Spleen (tissue), 3 donors: Measurements from ENCODE around the gene MLKL.

Source experiments
- POLR2A ChIP-seq, 3 donors: fragments of 450-650 bp; IDR thresholded peaks; one replicate each; pipeline ENCODE4 v1.5.1; 2017; ENCODE audit warnings: antibody characterized with exemption in 3 of 3, mild to moderate bottlenecking in 1 of 3
- POLR2AphosphoS5 ChIP-seq, 3 donors: sonication (generic); formaldehyde crosslinking; IDR thresholded peaks; one replicate each; pipeline ENCODE4 v1.5.1; 2017; ENCODE audit warnings: antibody characterized with exemption in 3 of 3

- TF ChIP-seq POLR2AphosphoS5 (IDR thresholded peaks at IDR 0.05) (peak; percentile 50 to 59 (median 52)), POLR2A (IDR thresholded peaks at IDR 0.05) (no peak)
Observed at GRCh38 chr16:74740795-74741304, 40.2 kb upstream of the MLKL start.
